Duodenal mucosa (tissue), 2 donors: Measurements from ENCODE around the gene IMMP2L.

Source experiments
- H3K27ac ChIP-seq: one replicate; pipeline ENCODE4 v1.7.0; 2013; ENCODE audit warnings: low read depth, low read length
- H3K27me3 ChIP-seq, 2 donors: one replicate each; pipeline ENCODE4 v1.7.0; 2013; ENCODE audit warnings: low read length in 2 of 2, control low read depth in 1 of 2; ENCODE audit not compliant: insufficient read depth in 2 of 2, control insufficient read depth in 1 of 2
- H3K36me3 ChIP-seq, 2 donors: one replicate each; pipeline ENCODE4 v1.7.0; 2013; ENCODE audit warnings: low read length in 2 of 2, control low read depth in 1 of 2; ENCODE audit not compliant: insufficient read depth in 2 of 2, control insufficient read depth in 1 of 2
- H3K4me1 ChIP-seq, 2 donors: one replicate each; pipeline ENCODE4 v1.7.0; 2013; ENCODE audit warnings: low read length in 2 of 2, control low read depth in 1 of 2; ENCODE audit not compliant: insufficient read depth in 2 of 2, control insufficient read depth in 1 of 2
- H3K4me3 ChIP-seq, 2 donors: one replicate each; pipeline ENCODE4 v1.7.0; 2013; ENCODE audit warnings: low read length in 2 of 2, low read depth in 1 of 2
- H3K9ac ChIP-seq, 2 donors: one replicate each; pipeline ENCODE4 v1.7.0; 2013; ENCODE audit warnings: low read length in 2 of 2, low read depth in 1 of 2
- H3K9me3 ChIP-seq, 2 donors: one replicate each; pipeline ENCODE4 v1.7.0; 2013; ENCODE audit warnings: low read length in 2 of 2, control low read depth in 1 of 2; ENCODE audit not compliant: control insufficient read depth in 1 of 2

Gene IMMP2L

DNA sequence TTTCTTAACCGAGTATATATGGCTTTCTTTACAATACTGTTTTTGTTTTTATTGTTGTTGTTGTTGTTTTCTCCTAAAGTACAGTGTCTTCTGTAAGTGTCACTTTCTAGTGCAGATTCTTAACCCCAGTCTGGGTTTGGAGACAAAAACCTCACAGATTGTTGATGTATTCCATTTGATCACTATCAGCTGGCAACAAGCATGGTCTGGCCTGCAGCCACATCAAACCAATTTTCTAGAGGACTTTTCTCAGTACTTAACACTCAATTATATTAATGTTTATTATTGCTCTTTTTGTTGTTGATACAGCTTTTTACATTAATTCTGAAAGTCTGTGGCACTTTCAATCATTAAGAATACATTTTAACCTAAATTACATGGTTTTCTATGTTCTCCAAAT, 454.3 kb downstream of the IMMP2L start:
- no peak overlapping the region for H3K9ac ChIP-seq
- no peaks in the 10 kb centered on the region for H3K4me1 ChIP-seq
- no peaks in the 10 kb centered on the region for H3K36me3 ChIP-seq
- no peak overlapping the region for H3K4me3 ChIP-seq
- no peaks in the 10 kb centered on the region for H3K27me3 ChIP-seq
- H3K9me3 ChIP-seq, result no peaks in the 10 kb centered on the region
- no peak overlapping the region for H3K27ac ChIP-seq

DNA sequence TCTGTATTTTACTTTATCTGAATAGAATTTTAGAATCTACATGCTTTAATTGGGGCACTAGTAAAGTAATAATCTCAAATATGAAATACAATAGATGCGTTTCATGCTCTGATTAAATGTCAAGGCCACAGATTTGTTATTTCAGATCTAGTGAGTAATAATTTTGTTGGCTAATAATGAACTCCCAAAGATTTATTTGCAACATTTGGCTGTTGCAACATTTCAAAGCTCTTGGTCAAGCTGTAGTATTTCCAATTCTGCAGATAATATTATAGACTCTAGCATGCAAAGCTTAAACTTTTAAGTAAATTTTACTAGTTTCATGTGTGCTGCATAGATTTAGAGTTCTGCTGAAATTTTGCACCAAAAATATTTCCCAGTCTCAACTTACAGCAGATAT, 454.7 kb downstream of the IMMP2L start:
- H3K27me3 ChIP-seq, result no peaks in the 10 kb centered on the region
- H3K27ac ChIP-seq, result no peak overlapping the region
- no peak overlapping the region for H3K9ac ChIP-seq
- H3K4me1 ChIP-seq, result no peaks in the 10 kb centered on the region
- no peaks in the 10 kb centered on the region for H3K9me3 ChIP-seq
- H3K4me3 ChIP-seq, result no peak overlapping the region
- H3K36me3 ChIP-seq, result no peaks in the 10 kb centered on the region

GRCh38 chr7:111105269-111105668, 457.0 kb downstream of the IMMP2L start:
- no peak overlapping the region for H3K27ac ChIP-seq
- no peaks in the 10 kb centered on the region for H3K27me3 ChIP-seq
- no peak overlapping the region for H3K4me3 ChIP-seq
- H3K9ac ChIP-seq, result no peak overlapping the region
- H3K4me1 ChIP-seq, result no peaks in the 10 kb centered on the region
- H3K36me3 ChIP-seq, result no peaks in the 10 kb centered on the region
- H3K9me3 ChIP-seq, result no peaks in the 10 kb centered on the region

- Histone ChIP-seq H3K27me3 (no peaks in the 10 kb centered on the region), H3K9ac (no peak overlapping the region), H3K4me1 (no peaks in the 10 kb centered on the region), H3K36me3 (no peaks in the 10 kb centered on the region), H3K4me3 (no peak overlapping the region), H3K9me3 (no peaks in the 10 kb centered on the region), H3K27ac (no peak overlapping the region)
These were observed 457.6 kb downstream of the IMMP2L start for GRCh38 chr7:111104710-111105109.

- Histone ChIP-seq H3K4me1 (no peaks in the 10 kb centered on the region), H3K9me3 (no peaks in the 10 kb centered on the region), H3K27ac (no peak overlapping the region), H3K4me3 (no peak overlapping the region), H3K9ac (no peak overlapping the region), H3K27me3 (no peaks in the 10 kb centered on the region), H3K36me3 (no peaks in the 10 kb centered on the region)
These were observed 458.5 kb downstream of the IMMP2L start for GRCh38 chr7:111103678-111104274.

GRCh38 chr7:111103136-111103535, 459.2 kb downstream of the IMMP2L start:
- no peak overlapping the region for H3K27ac ChIP-seq
- H3K9me3 ChIP-seq, result no peaks in the 10 kb centered on the region
- no peak overlapping the region for H3K4me3 ChIP-seq
- no peaks in the 10 kb centered on the region for H3K27me3 ChIP-seq
- peaks cover 0 to 5% of the 10 kb centered on the region in 2 donors for H3K4me1 ChIP-seq
- no peaks in the 10 kb centered on the region for H3K36me3 ChIP-seq
- H3K9ac ChIP-seq, result no peak overlapping the region

GRCh38 chr7:111101856-111102646, 460.2 kb downstream of the IMMP2L start:
- no peaks in the 10 kb centered on the region for H3K27me3 ChIP-seq
- H3K9ac ChIP-seq, result no peak overlapping the region
- H3K27ac ChIP-seq, result no peak overlapping the region
- H3K9me3 ChIP-seq, result no peaks in the 10 kb centered on the region
- H3K36me3 ChIP-seq, result no peaks in the 10 kb centered on the region
- H3K4me1 ChIP-seq, result peaks cover 0 to 11% of the 10 kb centered on the region in 2 donors
- no peak overlapping the region for H3K4me3 ChIP-seq

- no peak overlapping the region for H3K9ac ChIP-seq
- peaks cover 0 to 11% of the 10 kb centered on the region in 2 donors for H3K4me1 ChIP-seq
- no peaks in the 10 kb centered on the region for H3K36me3 ChIP-seq
- H3K27me3 ChIP-seq, result no peaks in the 10 kb centered on the region
- no peak overlapping the region for H3K27ac ChIP-seq
- H3K9me3 ChIP-seq, result no peaks in the 10 kb centered on the region
- H3K4me3 ChIP-seq, result no peak overlapping the region
These were observed 463.4 kb downstream of the IMMP2L start for GRCh38 chr7:111098926-111099250.

DNA sequence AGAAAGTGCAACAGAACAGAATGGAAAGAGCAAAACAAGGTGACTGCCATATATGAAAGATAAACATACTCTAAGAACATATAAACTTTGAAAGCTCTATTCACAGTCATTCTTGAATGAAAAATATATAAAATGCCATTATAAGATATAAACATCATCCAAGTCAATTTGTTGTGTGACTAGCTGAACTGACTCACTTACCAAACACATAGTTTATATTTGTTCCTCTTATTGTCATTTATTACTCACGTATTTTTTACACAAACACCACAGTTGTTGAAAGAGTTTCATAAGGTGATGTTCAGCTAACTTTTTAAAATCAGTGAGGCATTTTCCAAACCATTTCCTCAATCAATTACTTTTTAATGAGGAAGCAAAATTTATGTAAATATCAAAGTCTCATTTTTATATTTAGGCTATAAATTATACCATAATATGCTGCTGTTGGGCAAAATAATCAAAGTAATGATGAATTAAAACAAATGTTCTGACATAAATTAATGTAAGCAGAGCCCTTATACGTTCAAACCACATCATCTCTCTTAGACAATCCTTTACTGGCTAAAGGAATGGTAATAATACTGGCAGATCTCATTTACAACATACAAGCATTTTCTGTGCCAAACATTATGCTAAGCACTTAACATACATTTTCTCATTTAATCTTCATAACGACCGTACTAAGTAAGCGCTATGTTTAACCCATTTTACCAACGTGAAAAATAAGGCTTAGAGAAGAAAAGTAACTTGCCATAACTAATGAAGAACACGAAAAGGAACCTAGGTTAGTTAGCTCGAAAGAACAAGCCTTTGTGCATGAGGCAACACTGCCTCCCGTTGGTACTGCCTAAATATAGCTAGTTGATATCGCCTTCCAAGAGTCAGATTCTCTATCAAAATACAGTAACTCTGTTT, 464.0 kb downstream of the IMMP2L start:
- no peaks in the 10 kb centered on the region for H3K27me3 ChIP-seq
- no peak overlapping the region for H3K4me3 ChIP-seq
- H3K9ac ChIP-seq, result no peak overlapping the region
- H3K36me3 ChIP-seq, result no peaks in the 10 kb centered on the region
- H3K9me3 ChIP-seq, result no peaks in the 10 kb centered on the region
- peaks cover 0 to 12% of the 10 kb centered on the region in 2 donors for H3K4me1 ChIP-seq
- no peak overlapping the region for H3K27ac ChIP-seq

DNA sequence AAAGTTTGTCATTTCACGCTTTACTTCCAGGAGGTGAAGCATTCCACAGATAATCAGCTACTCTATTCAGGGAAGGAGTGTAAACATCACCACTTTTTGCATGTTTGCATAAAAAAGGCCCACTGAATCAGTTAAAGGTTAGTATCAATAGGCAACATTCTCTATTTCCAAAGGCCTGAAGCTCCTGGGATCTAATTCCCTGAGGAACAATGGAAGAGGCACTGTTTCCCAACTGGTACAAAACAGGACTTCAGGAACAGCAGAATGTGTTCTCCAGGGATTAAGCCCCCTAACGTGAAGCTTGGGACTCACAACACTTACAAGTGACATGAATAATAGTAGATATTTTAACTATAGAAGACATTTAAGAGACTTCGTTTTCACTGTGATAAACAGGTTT, 465.3 kb downstream of the IMMP2L start:
- Histone ChIP-seq H3K9ac (no peak overlapping the region), H3K9me3 (no peaks in the 10 kb centered on the region), H3K36me3 (no peaks in the 10 kb centered on the region), H3K4me3 (no peak overlapping the region), H3K27ac (no peak overlapping the region), H3K4me1 (peaks cover 0 to 22% of the 10 kb centered on the region in 2 donors), H3K27me3 (no peaks in the 10 kb centered on the region)
